ENCODE measurements around the gene UBXN7.
"Not testable (repeated sequence)": the region's sequence is repeated elsewhere in the genome, so short reads cannot be mapped to it uniquely, and the experiment has no call there.

UBXN7 gene

GRCh38 chr3:196348698-196349097 lies 83.5 kb downstream of the UBXN7 start:
- H4K91ac ChIP-seq (ENCODE audit: low read depth, low read length) = no peak overlapping the region
- no peak overlapping the region for H2BK5ac ChIP-seq (ENCODE audit: low read depth, low read length, poor library complexity)
- no peak overlapping the region for H3K4me2 ChIP-seq (ENCODE audit: low read length)
- WGBS (ENCODE audit: extremely low coverage, insufficient coverage, insufficient read length) = no CpG with 5 or more reads among the region's 3 CpGs
- no peaks in the 10 kb centered on the region for H3K79me2 ChIP-seq (ENCODE audit: control insufficient read depth, insufficient read depth, low read length, poor library complexity)
- H3K79me1 ChIP-seq (ENCODE audit: low read length) = no peaks in the 10 kb centered on the region
- H3K14ac ChIP-seq (ENCODE audit: low read length) = no peak overlapping the region
- no peak overlapping the region for H3K23ac ChIP-seq (ENCODE audit: low read length)
- no peak overlapping the region for H4K12ac ChIP-seq (ENCODE audit: low read depth, low read length)
- no peak overlapping the region for H2BK12ac ChIP-seq (ENCODE audit: low read length)
- peaks cover 0 to 5% of the 10 kb centered on the region in 2 experiments for H3K36me3 ChIP-seq (ENCODE audit: control insufficient read depth in 1 of 2, insufficient read depth in 2 of 2, low read length in 2 of 2)
- no peak overlapping the region for H3K4me3 ChIP-seq (ENCODE audit: low read depth, low read length)
- no peaks in the 10 kb centered on the region for H3K4me1 ChIP-seq (ENCODE audit: control insufficient read depth in 1 of 2, insufficient read depth in 2 of 2, low read length in 2 of 2)
- H4K8ac ChIP-seq (ENCODE audit: low read depth, low read length) = no peak overlapping the region
- no peak overlapping the region for H2BK120ac ChIP-seq (ENCODE audit: insufficient read depth, low read length, poor library complexity)
- H2AFZ ChIP-seq (ENCODE audit: insufficient read depth, low read length, poor library complexity) = no peak overlapping the region
- H3K27me3 ChIP-seq (ENCODE audit: insufficient read depth, low read length) = no peaks in the 10 kb centered on the region
- H2AK5ac ChIP-seq (ENCODE audit: low read length) = no peak overlapping the region
- no peak overlapping the region for H3K18ac ChIP-seq (ENCODE audit: low read length)
- H3K27ac ChIP-seq (ENCODE audit: low read depth, low read length) = no peak overlapping the region
- H3K9me3 ChIP-seq (ENCODE audit: insufficient read depth, low read depth, low read length) = no peaks in the 10 kb centered on the region
- H3K4ac ChIP-seq (ENCODE audit: low read depth, low read length) = no peak overlapping the region
- DNase-seq = no peak
- H3K9ac ChIP-seq (ENCODE audit: low read length) = no peak overlapping the region

GRCh38 chr3:196344663-196345062 lies 87.6 kb downstream of the UBXN7 start:
- Histone ChIP-seq H4K12ac (ENCODE audit: low read depth, low read length) (no peak overlapping the region), H2BK5ac (ENCODE audit: low read depth, low read length, poor library complexity) (no peak overlapping the region), H3K27ac (ENCODE audit: low read depth, low read length) (no peak overlapping the region), H3K23ac (ENCODE audit: low read length) (no peak overlapping the region), H3K14ac (ENCODE audit: low read length) (no peak overlapping the region), H3K9me3 (ENCODE audit: insufficient read depth, low read depth, low read length) (no peaks in the 10 kb centered on the region), H3K79me2 (ENCODE audit: control insufficient read depth, insufficient read depth, low read length, poor library complexity) (no peaks in the 10 kb centered on the region), H3K4me3 (ENCODE audit: low read depth, low read length) (no peak overlapping the region), H3K4me2 (ENCODE audit: low read length) (no peak overlapping the region), H3K4ac (ENCODE audit: low read depth, low read length) (no peak overlapping the region), H2BK12ac (ENCODE audit: low read length) (no peak overlapping the region), H4K8ac (ENCODE audit: low read depth, low read length) (no peak overlapping the region), H2AFZ (ENCODE audit: insufficient read depth, low read length, poor library complexity) (no peak overlapping the region), H4K91ac (ENCODE audit: low read depth, low read length) (no peak overlapping the region), H3K4me1 (ENCODE audit: control insufficient read depth in 1 of 2, insufficient read depth in 2 of 2, low read length in 2 of 2) (no peaks in the 10 kb centered on the region), H2BK120ac (ENCODE audit: insufficient read depth, low read length, poor library complexity) (no peak overlapping the region), H3K27me3 (ENCODE audit: insufficient read depth, low read length) (no peaks in the 10 kb centered on the region), H3K79me1 (ENCODE audit: low read length) (no peaks in the 10 kb centered on the region), H3K9ac (ENCODE audit: low read length) (no peak overlapping the region), H3K36me3 (ENCODE audit: control insufficient read depth in 1 of 2, insufficient read depth in 2 of 2, low read length in 2 of 2) (peaks cover 0 to 5% of the 10 kb centered on the region in 2 experiments), H3K18ac (ENCODE audit: low read length) (no peak overlapping the region), H2AK5ac (ENCODE audit: low read length) (no peak overlapping the region)
- DNase-seq = peak in 1 of 2 donors; percentile 14
- no CpG with 5 or more reads among the region's 4 CpGs for WGBS (ENCODE audit: extremely low coverage, insufficient coverage, insufficient read length)

DNA sequence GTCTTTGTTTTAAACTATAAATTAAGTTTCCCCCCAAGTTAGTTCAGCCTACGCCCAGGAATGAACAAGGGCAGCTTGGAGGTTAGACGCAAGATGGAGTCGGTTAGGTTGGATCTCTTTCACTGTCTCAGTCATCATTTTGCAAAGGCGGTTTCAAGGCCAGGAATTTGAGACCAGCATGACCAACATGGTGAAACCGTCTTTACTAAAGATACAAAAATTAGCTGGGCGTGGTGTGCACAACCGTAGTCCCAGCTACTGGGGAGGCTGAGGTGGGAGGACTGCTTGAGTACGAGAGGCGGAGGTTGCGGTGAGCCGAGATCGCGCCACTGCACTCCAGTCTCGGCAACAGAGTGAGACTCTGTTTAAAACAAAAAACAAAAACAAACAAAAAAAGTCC lies 88.3 kb downstream of the UBXN7 start:
- H3K18ac ChIP-seq (ENCODE audit: low read length); H4K91ac ChIP-seq (ENCODE audit: low read depth, low read length): not testable (repeated sequence)

DNA sequence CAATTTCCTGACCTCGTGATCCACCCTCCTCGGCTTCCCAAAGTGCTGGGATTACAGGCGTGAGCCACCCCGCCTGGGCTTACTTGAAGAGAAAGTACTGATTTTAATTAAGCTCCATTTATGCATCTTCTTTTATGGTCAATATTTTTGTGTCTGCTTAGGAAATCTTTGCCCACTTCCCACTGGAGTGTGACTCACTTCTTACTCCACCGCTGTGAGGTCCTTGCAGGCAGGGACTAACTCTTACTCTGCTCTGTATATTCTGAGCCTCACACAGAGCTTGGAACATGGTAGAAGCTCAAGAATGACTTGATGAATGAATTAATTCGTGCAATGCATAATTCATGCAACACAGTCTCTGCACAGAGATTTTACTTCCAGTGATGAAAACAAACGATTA lies 91.1 kb downstream of the UBXN7 start:
- WGBS (ENCODE audit: extremely low coverage, insufficient coverage, insufficient read length) = no CpG with 5 or more reads among the region's 7 CpGs
- H3K4ac ChIP-seq (ENCODE audit: low read depth, low read length) = no peak overlapping the region
- H2BK12ac ChIP-seq (ENCODE audit: low read length) = no peak overlapping the region

More for the DNA sequence above, 88.3 kb downstream of the UBXN7 start:
- H3K9me3 ChIP-seq (ENCODE audit: insufficient read depth, low read depth, low read length); H3K4ac ChIP-seq (ENCODE audit: low read depth, low read length); H3K4me2 ChIP-seq (ENCODE audit: low read length); H3K79me2 ChIP-seq (ENCODE audit: control insufficient read depth, insufficient read depth, low read length, poor library complexity); H3K9ac ChIP-seq (ENCODE audit: low read length); H3K79me1 ChIP-seq (ENCODE audit: low read length); H3K27me3 ChIP-seq (ENCODE audit: insufficient read depth, low read length); H4K8ac ChIP-seq (ENCODE audit: low read depth, low read length); H3K14ac ChIP-seq (ENCODE audit: low read length); H3K27ac ChIP-seq (ENCODE audit: low read depth, low read length); H4K12ac ChIP-seq (ENCODE audit: low read depth, low read length); H3K36me3 ChIP-seq (ENCODE audit: control insufficient read depth in 1 of 2, insufficient read depth in 2 of 2, low read length in 2 of 2); H3K4me3 ChIP-seq (ENCODE audit: low read depth, low read length); H2AK5ac ChIP-seq (ENCODE audit: low read length); H3K4me1 ChIP-seq (ENCODE audit: control insufficient read depth in 1 of 2, insufficient read depth in 2 of 2, low read length in 2 of 2); H2BK12ac ChIP-seq (ENCODE audit: low read length); H2AFZ ChIP-seq (ENCODE audit: insufficient read depth, low read length, poor library complexity); H2BK5ac ChIP-seq (ENCODE audit: low read depth, low read length, poor library complexity); H2BK120ac ChIP-seq (ENCODE audit: insufficient read depth, low read length, poor library complexity); H3K23ac ChIP-seq (ENCODE audit: low read length): not testable (repeated sequence)
- WGBS (ENCODE audit: extremely low coverage, insufficient coverage, insufficient read length) = no CpG with 5 or more reads among the region's 14 CpGs
- peak; percentile 53 to 79 for DNase-seq

More for the DNA sequence above, 91.1 kb downstream of the UBXN7 start:
- H4K91ac ChIP-seq (ENCODE audit: low read depth, low read length) = no peak overlapping the region
- no peak overlapping the region for H3K9ac ChIP-seq (ENCODE audit: low read length)
- no peaks in the 10 kb centered on the region for H3K9me3 ChIP-seq (ENCODE audit: insufficient read depth, low read depth, low read length)
- H2BK120ac ChIP-seq (ENCODE audit: insufficient read depth, low read length, poor library complexity) = no peak overlapping the region
- no peak overlapping the region for H2BK5ac ChIP-seq (ENCODE audit: low read depth, low read length, poor library complexity)
- peak; percentile 9 to 19 for DNase-seq
- H3K4me3 ChIP-seq (ENCODE audit: low read depth, low read length) = no peak overlapping the region
- no peaks in the 10 kb centered on the region for H3K27me3 ChIP-seq (ENCODE audit: insufficient read depth, low read length)
- H3K23ac ChIP-seq (ENCODE audit: low read length) = no peak overlapping the region
- no peak overlapping the region for H3K18ac ChIP-seq (ENCODE audit: low read length)
- H4K8ac ChIP-seq (ENCODE audit: low read depth, low read length) = no peak overlapping the region
- no peak overlapping the region for H2AFZ ChIP-seq (ENCODE audit: insufficient read depth, low read length, poor library complexity)
- no peak overlapping the region for H3K27ac ChIP-seq (ENCODE audit: low read depth, low read length)
- H3K14ac ChIP-seq (ENCODE audit: low read length) = no peak overlapping the region
- H3K36me3 ChIP-seq (ENCODE audit: control insufficient read depth in 1 of 2, insufficient read depth in 2 of 2, low read length in 2 of 2) = peaks cover 0 to 3% of the 10 kb centered on the region in 2 experiments
- H3K4me2 ChIP-seq (ENCODE audit: low read length) = no peak overlapping the region
- peaks cover 1% of the 10 kb centered on the region for H3K79me1 ChIP-seq (ENCODE audit: low read length)
- no peaks in the 10 kb centered on the region for H3K79me2 ChIP-seq (ENCODE audit: control insufficient read depth, insufficient read depth, low read length, poor library complexity)
- H4K12ac ChIP-seq (ENCODE audit: low read depth, low read length) = no peak overlapping the region
- H2AK5ac ChIP-seq (ENCODE audit: low read length) = no peak overlapping the region
- no peaks in the 10 kb centered on the region for H3K4me1 ChIP-seq (ENCODE audit: control insufficient read depth in 1 of 2, insufficient read depth in 2 of 2, low read length in 2 of 2)

Measured in trophoblast cell (in vitro differentiated cells and primary cell).